ENCODE data around the gene MINDY4.

Gene MINDY4

DNA sequence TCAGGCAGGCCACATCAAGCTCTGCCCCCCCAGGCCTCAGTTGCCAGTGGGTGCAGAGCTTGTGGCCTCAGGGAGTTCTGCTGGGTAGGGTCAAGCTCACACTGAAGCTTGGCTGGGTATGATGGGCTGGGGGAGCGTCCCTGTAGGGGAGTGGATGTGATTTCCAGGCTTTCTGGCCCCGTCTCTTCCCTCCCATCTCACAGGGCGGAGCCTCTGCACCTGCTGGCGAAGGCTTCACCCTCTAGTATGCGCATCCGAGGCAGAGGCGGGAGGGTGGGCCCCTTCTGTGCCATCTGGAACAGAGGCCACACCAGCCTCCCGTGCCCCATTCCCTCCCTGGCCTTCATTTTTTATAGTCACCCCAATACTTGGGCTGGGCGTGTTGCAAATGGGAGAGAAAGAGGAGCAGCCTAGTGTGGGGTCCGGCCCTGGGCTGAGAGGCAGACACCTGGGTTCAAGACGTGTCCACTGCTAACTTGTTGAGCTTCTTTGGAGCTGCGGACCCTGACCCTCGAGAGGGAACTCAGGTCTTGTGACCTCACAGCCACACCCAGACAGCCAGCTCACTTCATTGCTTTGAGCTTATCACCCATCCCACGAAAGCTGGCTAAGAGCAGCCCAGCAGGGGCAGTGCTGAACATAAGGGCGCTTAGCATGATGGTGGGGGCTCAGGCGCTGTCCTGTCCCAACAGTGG lies 142.8 kb downstream of the MINDY4 start:
- Histone ChIP-seq H3K4me3 (peak overlapping the region; percentile 79), H3K27ac (peak overlapping the region; percentile 86 to 97)
- TF ChIP-seq, protein P1, sequence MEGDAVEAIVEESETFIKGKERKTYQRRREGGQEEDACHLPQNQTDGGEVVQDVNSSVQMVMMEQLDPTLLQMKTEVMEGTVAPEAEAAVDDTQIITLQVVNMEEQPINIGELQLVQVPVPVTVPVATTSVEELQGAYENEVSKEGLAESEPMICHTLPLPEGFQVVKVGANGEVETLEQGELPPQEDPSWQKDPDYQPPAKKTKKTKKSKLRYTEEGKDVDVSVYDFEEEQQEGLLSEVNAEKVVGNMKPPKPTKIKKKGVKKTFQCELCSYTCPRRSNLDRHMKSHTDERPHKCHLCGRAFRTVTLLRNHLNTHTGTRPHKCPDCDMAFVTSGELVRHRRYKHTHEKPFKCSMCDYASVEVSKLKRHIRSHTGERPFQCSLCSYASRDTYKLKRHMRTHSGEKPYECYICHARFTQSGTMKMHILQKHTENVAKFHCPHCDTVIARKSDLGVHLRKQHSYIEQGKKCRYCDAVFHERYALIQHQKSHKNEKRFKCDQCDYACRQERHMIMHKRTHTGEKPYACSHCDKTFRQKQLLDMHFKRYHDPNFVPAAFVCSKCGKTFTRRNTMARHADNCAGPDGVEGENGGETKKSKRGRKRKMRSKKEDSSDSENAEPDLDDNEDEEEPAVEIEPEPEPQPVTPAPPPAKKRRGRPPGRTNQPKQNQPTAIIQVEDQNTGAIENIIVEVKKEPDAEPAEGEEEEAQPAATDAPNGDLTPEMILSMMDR (IDR thresholded peaks at IDR 0.05) = no peak
- DNase-seq (ENCODE audit: low spot score) = no peak

DNA sequence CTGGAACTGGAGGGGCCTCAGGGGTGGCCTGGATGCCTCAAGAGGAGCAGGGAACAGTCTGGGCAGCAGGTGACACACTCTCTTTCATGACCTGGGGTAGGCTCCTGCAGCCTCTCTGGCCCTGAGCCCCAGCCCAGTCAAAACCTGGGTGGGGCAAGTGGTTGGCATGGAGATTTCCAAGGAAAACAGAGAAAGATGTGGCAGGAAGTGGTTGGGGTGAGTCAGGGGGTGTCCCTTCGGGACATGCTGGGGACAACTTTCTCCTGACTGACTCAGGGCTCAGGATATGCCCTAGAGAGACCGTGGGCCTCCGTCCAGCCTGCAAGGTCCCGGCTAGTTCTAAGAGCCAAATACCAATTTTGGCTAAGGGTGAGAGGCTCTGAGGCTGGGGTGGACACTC lies 143.4 kb downstream of the MINDY4 start:
- DNase-seq (ENCODE audit: low spot score) = peak; percentile 95

DNA sequence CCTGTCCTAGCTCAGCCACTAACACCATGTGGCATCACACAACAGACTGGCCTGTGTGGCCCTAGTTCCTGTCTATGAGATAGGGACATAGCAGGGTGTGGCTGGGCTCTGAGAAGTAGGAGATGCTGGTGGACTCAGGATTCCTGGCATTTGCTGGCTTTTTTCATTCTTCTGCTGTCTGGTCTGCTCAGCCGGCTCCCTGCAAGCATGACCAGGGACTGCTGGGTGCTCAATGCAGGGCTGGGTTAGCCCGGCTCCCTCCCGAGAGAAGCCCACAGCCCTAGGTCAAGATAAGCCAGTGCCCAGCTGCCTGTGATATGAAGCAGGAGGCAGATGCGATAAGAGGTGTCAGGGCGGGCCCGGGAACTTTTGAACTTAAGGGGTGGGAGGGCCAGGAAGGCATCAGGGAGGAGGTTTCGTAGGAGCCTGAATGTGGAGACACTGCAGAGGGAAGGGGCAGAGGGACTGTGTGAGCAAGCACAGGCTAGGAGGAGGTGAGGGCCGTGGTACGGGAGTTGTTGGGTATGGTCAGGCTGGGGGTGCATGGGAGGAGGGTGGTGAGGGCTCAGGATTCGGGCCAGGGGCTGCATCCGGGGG lies 143.9 kb downstream of the MINDY4 start:
- no peak for DNase-seq (ENCODE audit: low spot score)
- H3K4me3 ChIP-seq = peak overlapping the region; percentile 79
- TF ChIP-seq, protein P1 (IDR thresholded peaks at IDR 0.05) = no peak
- H3K27ac ChIP-seq = peak overlapping the region; percentile 86 to 97

More for the DNA sequence above, 143.4 kb downstream of the MINDY4 start:
- TF ChIP-seq, protein P1 (IDR thresholded peaks at IDR 0.05) = no peak
- peak overlapping the region; percentile 86 to 97 for H3K27ac ChIP-seq
- H3K4me3 ChIP-seq = peak overlapping the region; percentile 79

DNA sequence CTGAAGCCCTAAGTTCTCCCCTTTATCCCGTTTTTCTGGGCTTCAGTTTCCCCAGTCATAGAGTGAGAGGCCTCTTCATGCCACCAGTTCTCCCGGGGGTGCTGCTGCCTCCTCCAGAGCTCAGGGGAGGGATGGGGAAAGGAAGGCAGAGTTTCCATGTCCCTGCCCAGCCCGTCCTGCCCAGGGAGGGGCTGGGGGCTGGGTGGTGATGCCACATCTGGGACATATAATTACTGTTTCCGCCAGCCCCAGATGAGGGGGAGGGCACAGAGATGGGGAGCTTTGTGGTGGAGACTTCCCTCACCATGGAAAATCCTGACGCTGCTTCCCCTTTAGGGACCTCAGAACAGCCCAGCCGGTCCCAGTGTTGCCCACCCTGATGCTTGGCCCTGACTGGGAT lies 144.5 kb downstream of the MINDY4 start:
- TF ChIP-seq, protein P1 (IDR thresholded peaks at IDR 0.05) = no peak
- Histone ChIP-seq H3K4me3 (peak overlapping the region; percentile 79), H3K27ac (peak overlapping the region; percentile 86 to 97)
- DNase-seq (ENCODE audit: low spot score) = no peak

DNA sequence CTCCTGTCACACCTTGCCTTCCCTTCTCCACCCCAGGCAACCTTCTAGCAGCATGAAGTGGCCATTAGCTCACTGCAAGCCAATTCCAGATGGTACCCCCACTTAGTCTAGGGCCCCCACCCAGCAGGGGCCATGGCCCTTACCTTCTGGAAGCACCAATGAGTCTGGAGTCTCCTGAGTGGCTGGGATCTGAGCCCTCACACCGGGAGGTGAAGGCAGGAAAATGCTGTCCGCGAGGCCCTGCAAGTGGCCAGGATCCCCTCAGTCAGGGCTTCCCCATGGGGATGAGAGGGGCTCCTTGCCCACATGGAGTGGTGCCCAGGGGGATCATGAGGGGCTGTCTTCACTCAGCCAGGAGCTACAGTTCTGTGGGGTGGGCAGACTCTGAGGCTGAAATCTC lies 145.0 kb downstream of the MINDY4 start:
- no peak for DNase-seq (ENCODE audit: low spot score)
- TF ChIP-seq, protein P1 (IDR thresholded peaks at IDR 0.05) = no peak
- peak overlapping the region; percentile 86 to 97 for H3K27ac ChIP-seq
- peak overlapping the region; percentile 79 for H3K4me3 ChIP-seq

DNA sequence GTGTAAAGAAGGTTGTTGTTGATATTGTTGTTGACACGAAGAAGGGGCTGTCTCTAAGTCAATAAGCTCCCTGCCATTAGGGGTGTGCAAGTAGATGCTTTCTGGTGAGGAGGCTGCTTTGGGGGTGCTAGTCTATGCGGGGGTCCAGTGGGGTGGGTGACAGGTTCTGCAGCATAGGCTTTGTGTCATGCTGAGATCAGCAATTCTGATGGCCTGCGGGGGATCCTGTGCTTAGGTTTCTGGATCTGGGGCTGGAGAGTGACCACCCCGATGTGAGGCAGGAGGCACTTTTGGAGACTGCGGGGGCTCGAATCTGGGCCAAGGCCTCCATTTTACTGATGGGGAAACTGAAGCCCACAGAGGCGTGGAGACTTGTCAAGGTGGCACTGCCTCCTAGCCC lies 145.6 kb downstream of the MINDY4 start:
- Histone ChIP-seq H3K4me3 (peak overlapping the region; percentile 79), H3K27ac (peak overlapping the region; percentile 86 to 97)
- no peak for DNase-seq (ENCODE audit: low spot score)

More for the DNA sequence above, 145.6 kb downstream of the MINDY4 start:
- TF ChIP-seq, protein P1 (IDR thresholded peaks at IDR 0.05) = no peak

Data from coronary artery (tissue), 2 donors.